Measurements from ENCODE around the gene GTF3C1.

The GTF3C1 gene

GRCh38 chr16:27549746-27550581, at the start of gene GTF3C1, which contains the start of gene KATNIP:
GTF3C1 (minus strand) TSS chr16:27549913; CDS start chr16:27549890, 23 bp downstream.
KATNIP (plus strand) TSS chr16:27550144; CDS start chr16:27550171, 27 bp downstream.
- Mint-ChIP-seq H3K4me3 (peak within 1 kb of the TSS; percentile 99), H3K9me3 (no peaks in the 10 kb centered on the region), H3K27ac (peak within 1 kb of the TSS; percentile 94), H3K36me3 (ENCODE audit: low read depth) (peaks cover 8% of the 10 kb centered on the region), H3K4me1 (ENCODE audit: low read depth) (peaks cover 42% of the 10 kb centered on the region), H3K27me3 (no peaks in the 10 kb centered on the region)

DNA sequence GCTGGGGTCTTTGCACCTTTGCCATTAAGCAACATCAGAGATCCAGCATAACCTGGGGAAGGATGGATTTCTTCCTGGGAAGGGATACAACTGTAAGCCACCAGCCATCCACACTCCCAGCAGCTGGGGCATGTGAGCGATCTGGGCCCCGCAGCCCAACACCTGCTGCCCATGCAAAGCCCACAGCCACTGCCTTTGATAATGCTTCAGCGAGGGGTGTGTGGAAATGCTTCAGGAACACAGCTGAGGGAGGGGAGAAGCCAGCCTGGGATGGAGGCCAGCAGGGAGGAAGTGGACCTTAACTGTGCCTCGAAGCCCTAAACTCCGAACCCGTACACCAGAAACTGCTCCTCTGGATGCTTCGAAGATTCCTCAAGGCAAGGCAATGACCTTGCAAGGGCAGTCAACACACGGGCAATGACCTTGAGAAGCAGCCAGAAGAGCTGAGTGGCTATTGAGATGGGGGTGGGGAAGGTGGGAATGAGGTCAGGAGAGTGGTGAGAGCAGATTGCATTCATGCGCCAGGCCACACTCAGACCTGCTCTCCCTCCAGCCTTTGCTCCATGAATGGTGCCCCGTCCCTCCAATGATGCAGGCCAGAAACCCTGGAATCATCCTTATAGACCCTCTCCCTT, 49.3 kb upstream of the GTF3C1 start:
- Mint-ChIP-seq H3K27ac (peak overlapping the region; percentile 66), H3K4me3 (no peak overlapping the region), H3K9me3 (no peaks in the 10 kb centered on the region), H3K27me3 (no peaks in the 10 kb centered on the region), H3K36me3 (ENCODE audit: low read depth) (no peaks in the 10 kb centered on the region), H3K4me1 (ENCODE audit: low read depth) (no peaks in the 10 kb centered on the region)

DNA sequence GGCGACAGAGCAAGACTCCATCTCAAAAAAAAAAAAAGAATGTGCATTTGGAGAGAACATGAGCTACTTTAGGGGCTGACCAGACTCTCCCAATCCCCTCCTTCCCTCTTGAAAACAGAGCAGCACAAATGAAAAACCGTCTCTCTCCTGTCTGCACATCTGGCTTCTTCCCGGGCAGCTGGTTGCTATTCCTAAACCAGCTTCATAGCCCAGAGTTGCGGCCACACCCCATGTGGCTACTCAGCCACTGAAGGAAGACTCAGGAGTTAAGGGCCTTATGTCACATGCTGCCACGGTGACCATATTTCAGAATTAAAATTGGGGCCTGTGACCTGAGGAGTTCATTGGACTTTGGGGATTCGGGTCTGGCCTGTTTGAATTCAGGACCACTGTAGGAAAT, 48.5 kb upstream of the GTF3C1 start:
- Mint-ChIP-seq H3K27ac (no peak overlapping the region), H3K4me1 (ENCODE audit: low read depth) (no peaks in the 10 kb centered on the region)

DNA sequence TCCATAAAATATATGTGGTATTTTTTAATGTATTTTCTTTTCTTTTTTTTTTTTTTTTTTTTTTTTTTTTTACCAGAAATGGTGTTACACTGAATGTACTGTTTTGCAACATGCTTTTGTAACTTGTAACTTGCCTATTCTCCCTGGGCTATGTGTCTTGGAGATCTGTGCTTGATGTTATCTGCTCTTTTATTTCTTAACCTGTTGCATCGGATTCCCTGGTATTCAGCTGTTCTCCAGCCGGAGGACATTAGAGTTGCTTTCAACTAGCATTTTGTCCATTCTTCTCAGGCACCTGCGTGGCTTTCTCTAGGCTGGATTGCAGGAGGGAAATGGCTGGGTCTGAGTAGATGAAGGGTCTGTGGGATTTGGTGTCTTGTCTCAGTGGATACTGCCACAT, 47.6 kb upstream of the GTF3C1 start:
- Mint-ChIP-seq H3K36me3 (ENCODE audit: low read depth) (peaks cover 6% of the 10 kb centered on the region), H3K9me3 (no peaks in the 10 kb centered on the region), H3K27ac (no peak overlapping the region), H3K27me3 (no peaks in the 10 kb centered on the region), H3K4me1 (ENCODE audit: low read depth) (no peaks in the 10 kb centered on the region), H3K4me3 (no peak overlapping the region)

More for the DNA sequence above, 48.5 kb upstream of the GTF3C1 start:
- Mint-ChIP-seq H3K9me3 (no peaks in the 10 kb centered on the region), H3K27me3 (no peaks in the 10 kb centered on the region), H3K4me3 (no peak overlapping the region), H3K36me3 (ENCODE audit: low read depth) (no peaks in the 10 kb centered on the region)

DNA sequence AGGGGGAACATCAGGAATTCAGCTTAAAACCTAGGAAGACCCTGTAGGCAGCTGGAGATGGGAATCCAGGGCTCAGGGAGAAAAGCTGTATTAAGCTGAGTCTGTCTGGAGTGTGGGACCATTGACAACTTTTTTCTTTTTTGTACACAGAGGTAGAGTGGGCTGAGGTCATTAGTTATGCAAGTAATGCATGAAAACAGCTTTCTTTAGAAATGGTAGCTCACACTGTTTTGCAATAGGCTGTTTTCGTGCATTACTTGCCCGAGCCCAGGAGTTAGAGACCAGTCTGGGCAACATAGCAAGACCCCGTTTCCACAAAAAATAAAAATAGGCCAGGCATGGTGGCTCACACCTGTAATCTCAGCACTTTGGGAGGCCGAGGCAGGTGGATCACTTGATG, 46.7 kb upstream of the GTF3C1 start:
- peaks cover 14% of the 10 kb centered on the region for H3K36me3 Mint-ChIP-seq (ENCODE audit: low read depth)
- no peaks in the 10 kb centered on the region for H3K27me3 Mint-ChIP-seq
- H3K27ac Mint-ChIP-seq: no peak overlapping the region
- no peak overlapping the region for H3K4me3 Mint-ChIP-seq
- H3K9me3 Mint-ChIP-seq: no peaks in the 10 kb centered on the region
- no peaks in the 10 kb centered on the region for H3K4me1 Mint-ChIP-seq (ENCODE audit: low read depth)

DNA sequence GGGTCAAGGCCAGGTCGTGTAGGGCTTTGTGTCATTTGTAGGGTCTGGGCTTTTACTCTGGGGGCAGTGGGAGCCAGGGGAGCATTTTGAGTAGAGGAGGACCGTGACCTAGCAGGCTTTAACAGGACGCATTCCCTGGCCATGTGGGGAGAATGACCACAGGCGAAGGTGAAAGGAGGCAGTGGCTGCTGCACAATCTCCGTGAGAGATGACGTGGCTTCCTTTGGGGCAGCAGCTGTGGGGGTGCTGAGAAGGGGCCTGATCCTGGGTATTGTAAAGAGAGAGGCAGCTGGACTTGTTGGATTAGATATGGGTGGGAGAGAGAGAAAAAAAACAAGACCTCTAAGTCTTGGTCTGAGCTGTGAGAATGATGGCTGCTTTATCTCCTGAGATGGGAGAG, 46.3 kb upstream of the GTF3C1 start:
- Mint-ChIP-seq H3K27ac (no peak overlapping the region), H3K4me1 (ENCODE audit: low read depth) (no peaks in the 10 kb centered on the region), H3K4me3 (no peak overlapping the region), H3K9me3 (no peaks in the 10 kb centered on the region), H3K27me3 (no peaks in the 10 kb centered on the region), H3K36me3 (ENCODE audit: low read depth) (peaks cover 14% of the 10 kb centered on the region)

GRCh38 chr16:27595475-27595874, 45.8 kb upstream of the GTF3C1 start:
- no peak overlapping the region for H3K4me3 Mint-ChIP-seq
- H3K27ac Mint-ChIP-seq: no peak overlapping the region
- H3K9me3 Mint-ChIP-seq: no peaks in the 10 kb centered on the region
- no peaks in the 10 kb centered on the region for H3K27me3 Mint-ChIP-seq
- H3K4me1 Mint-ChIP-seq (ENCODE audit: low read depth): no peaks in the 10 kb centered on the region
- peaks cover 19% of the 10 kb centered on the region for H3K36me3 Mint-ChIP-seq (ENCODE audit: low read depth)

DNA sequence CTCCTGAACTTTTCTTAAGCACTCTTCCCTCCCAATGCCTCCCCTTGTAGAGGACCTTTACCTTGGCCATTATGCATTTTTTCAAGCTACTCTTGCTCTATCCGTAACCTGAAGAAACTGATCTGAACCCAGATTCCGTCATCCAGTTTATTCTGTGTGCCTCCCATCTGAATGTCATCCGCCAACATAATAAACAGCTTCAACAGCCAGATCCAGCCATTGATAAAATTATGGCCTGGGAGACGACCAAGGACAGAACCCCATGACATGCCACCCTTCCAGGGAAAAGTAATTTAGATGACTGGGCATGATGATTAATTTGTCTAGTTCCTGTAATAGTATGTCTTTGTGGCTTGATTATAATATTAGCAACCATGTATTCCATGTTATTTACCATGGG, 42.1 kb upstream of the GTF3C1 start:
- no peaks in the 10 kb centered on the region for H3K9me3 Mint-ChIP-seq
- no peaks in the 10 kb centered on the region for H3K27me3 Mint-ChIP-seq
- H3K4me1 Mint-ChIP-seq (ENCODE audit: low read depth): no peaks in the 10 kb centered on the region
- H3K4me3 Mint-ChIP-seq: no peak overlapping the region
- no peak overlapping the region for H3K27ac Mint-ChIP-seq
- H3K36me3 Mint-ChIP-seq (ENCODE audit: low read depth): peaks cover 22% of the 10 kb centered on the region

- Mint-ChIP-seq H3K9me3 (no peaks in the 10 kb centered on the region), H3K27ac (no peak overlapping the region), H3K36me3 (ENCODE audit: low read depth) (peaks cover 36% of the 10 kb centered on the region), H3K4me3 (no peak overlapping the region), H3K27me3 (no peaks in the 10 kb centered on the region), H3K4me1 (ENCODE audit: low read depth) (no peaks in the 10 kb centered on the region)
Observed at GRCh38 chr16:27588057-27588456, 38.3 kb upstream of the GTF3C1 start.

DNA sequence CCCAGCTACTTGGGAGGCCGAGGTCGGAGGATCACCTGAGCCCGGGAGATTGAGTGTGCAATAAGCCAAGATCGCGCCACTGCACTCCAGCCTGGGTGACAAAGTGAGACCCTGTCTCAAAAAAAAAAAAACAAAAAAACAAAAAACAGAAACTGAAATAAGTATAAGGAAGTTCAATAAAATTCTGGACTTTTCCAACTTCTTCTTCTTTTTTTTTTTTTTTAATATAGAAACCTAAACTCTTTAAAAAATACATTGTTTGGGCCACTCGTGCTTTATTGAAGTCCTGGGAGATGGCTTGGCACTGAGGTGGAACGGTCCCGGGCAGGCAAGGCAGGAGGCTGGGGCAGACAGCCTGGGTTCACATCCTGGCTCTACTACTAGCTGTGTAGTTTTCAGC, 37.0 kb upstream of the GTF3C1 start:
- Mint-ChIP-seq H3K4me1 (ENCODE audit: low read depth) (no peaks in the 10 kb centered on the region), H3K4me3 (no peak overlapping the region), H3K27ac (no peak overlapping the region), H3K27me3 (no peaks in the 10 kb centered on the region), H3K36me3 (ENCODE audit: low read depth) (peaks cover 37% of the 10 kb centered on the region), H3K9me3 (no peaks in the 10 kb centered on the region)

DNA sequence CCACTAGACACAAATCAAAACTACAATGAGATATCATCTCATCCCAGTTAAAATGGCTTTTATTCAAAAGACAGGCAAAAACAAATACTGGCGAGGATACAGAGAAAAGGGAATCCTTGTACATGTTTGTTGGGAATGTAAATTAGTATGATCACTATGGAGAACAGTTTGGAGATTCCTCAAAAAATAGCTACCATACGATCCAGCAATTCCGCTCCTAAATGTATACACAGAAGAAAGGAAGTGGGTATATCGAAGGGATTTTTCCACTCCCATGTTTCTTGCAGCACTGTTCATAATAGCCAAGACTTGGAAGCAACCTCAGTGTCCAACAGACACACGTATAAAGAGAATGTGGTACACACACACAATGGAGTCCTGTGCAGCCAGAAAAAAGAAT, 35.5 kb upstream of the GTF3C1 start:
- H3K36me3 Mint-ChIP-seq (ENCODE audit: low read depth): peaks cover 39% of the 10 kb centered on the region
- no peak overlapping the region for H3K4me3 Mint-ChIP-seq
- H3K27me3 Mint-ChIP-seq: no peaks in the 10 kb centered on the region
- no peak overlapping the region for H3K27ac Mint-ChIP-seq
- H3K9me3 Mint-ChIP-seq: no peaks in the 10 kb centered on the region
- no peaks in the 10 kb centered on the region for H3K4me1 Mint-ChIP-seq (ENCODE audit: low read depth)

GRCh38 chr16:27583634-27584033, 33.9 kb upstream of the GTF3C1 start:
- Mint-ChIP-seq H3K9me3 (no peaks in the 10 kb centered on the region), H3K4me1 (ENCODE audit: low read depth) (peaks cover 7% of the 10 kb centered on the region), H3K4me3 (no peak overlapping the region), H3K27me3 (no peaks in the 10 kb centered on the region), H3K27ac (no peak overlapping the region), H3K36me3 (ENCODE audit: low read depth) (peaks cover 41% of the 10 kb centered on the region)

DNA sequence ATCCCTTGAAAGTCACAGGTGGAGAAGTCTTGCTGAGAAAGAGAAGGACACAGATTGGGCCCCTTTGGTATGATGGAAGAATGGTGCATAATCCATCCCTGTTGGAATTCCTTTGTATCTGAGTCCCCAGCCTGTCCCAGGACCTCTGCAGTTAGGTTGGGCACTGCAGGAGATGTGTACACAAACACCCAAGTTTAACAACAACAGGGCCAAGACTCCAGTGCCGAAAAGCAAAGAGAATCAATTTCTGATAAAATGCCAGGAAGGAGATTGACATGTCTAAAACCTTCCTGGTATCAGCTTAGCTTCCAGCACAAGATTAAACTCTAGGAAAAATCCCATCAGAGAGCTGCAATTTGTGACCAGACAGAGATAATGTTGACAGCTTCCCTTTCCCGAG, 33.2 kb upstream of the GTF3C1 start:
- no peak overlapping the region for H3K4me3 Mint-ChIP-seq
- no peak overlapping the region for H3K27ac Mint-ChIP-seq
- peaks cover 41% of the 10 kb centered on the region for H3K36me3 Mint-ChIP-seq (ENCODE audit: low read depth)
- H3K4me1 Mint-ChIP-seq (ENCODE audit: low read depth): peaks cover 11% of the 10 kb centered on the region
- no peaks in the 10 kb centered on the region for H3K27me3 Mint-ChIP-seq
- no peaks in the 10 kb centered on the region for H3K9me3 Mint-ChIP-seq

DNA sequence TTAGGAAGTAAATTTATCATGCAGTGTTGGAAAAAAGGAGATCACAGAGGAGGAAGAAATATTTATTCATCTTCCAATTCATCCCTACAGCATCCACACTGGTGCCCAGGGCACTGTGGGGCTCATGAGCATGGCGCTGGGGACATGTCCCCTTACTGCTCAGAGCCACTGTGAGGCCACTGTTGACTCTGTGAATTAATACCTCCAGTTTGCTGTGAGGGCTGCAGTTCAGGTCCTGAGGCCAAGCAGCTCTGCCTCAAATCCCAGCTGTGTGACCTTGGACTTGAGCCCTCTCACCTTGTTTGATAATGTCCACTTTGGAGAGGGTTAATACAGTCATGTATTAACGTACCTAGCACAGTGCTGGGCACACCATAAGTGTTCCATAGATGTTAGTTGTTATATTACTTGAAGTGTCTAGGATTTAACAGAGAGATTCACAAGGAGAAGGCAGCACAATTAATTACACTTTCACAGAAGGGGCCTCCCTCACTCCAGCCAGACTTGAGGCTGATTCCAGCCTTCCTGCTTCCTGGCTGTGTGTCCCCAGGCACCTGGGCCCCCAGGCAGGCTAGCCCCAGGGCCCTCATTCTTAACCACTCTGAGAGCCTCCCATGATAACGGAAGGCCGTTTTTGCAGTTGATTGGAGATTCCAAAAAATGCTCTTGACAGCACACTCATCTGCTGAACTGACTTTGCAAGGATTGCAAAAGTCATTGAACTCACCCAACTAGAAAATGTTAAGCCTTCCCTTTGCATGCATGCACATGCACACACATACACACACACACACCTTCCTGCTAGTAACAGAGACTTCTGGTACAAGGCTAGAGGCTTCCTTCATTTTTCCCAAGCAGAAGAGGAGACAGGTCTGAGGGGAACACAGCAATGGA, 29.6 kb upstream of the GTF3C1 start:
- H3K4me1 Mint-ChIP-seq (ENCODE audit: low read depth): peaks cover 11% of the 10 kb centered on the region
- no peaks in the 10 kb centered on the region for H3K9me3 Mint-ChIP-seq
- no peaks in the 10 kb centered on the region for H3K27me3 Mint-ChIP-seq
- no peak overlapping the region for H3K4me3 Mint-ChIP-seq
- no peak overlapping the region for H3K27ac Mint-ChIP-seq
- peaks cover 37% of the 10 kb centered on the region for H3K36me3 Mint-ChIP-seq (ENCODE audit: low read depth)

GRCh38 chr16:27576729-27577128, 27.0 kb upstream of the GTF3C1 start:
- H3K27me3 Mint-ChIP-seq: no peaks in the 10 kb centered on the region
- no peaks in the 10 kb centered on the region for H3K9me3 Mint-ChIP-seq
- peaks cover 11% of the 10 kb centered on the region for H3K4me1 Mint-ChIP-seq (ENCODE audit: low read depth)
- no peak overlapping the region for H3K27ac Mint-ChIP-seq
- H3K4me3 Mint-ChIP-seq: no peak overlapping the region
- H3K36me3 Mint-ChIP-seq (ENCODE audit: low read depth): peaks cover 17% of the 10 kb centered on the region

Measured in stimulated activated naive CD8-positive, alpha-beta T cell treated with anti-CD3 and anti-CD28 coated beads, Interleukin-15, Interleukin-2, amounts not matched to agents 100 ng/mL and 50 ng/mL, for 24 hours (primary cell).